Activated T-cell treated with anti-CD3 and anti-CD28 coated beads, Interleukin-2, amount 50 U/mL, for 48 hours (primary cell): ENCODE measurements around the gene ABHD4.
A peak's percentile ranks its signal among the peaks of the same experiment; 100 is the strongest.

Source experiments
- DNase-seq, 2 experiments: peaks; one replicate each; pipeline ENCODE4 v3.0.0-alpha.2; 2020

ABHD4 gene, protein sequence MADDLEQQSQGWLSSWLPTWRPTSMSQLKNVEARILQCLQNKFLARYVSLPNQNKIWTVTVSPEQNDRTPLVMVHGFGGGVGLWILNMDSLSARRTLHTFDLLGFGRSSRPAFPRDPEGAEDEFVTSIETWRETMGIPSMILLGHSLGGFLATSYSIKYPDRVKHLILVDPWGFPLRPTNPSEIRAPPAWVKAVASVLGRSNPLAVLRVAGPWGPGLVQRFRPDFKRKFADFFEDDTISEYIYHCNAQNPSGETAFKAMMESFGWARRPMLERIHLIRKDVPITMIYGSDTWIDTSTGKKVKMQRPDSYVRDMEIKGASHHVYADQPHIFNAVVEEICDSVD

DNA sequence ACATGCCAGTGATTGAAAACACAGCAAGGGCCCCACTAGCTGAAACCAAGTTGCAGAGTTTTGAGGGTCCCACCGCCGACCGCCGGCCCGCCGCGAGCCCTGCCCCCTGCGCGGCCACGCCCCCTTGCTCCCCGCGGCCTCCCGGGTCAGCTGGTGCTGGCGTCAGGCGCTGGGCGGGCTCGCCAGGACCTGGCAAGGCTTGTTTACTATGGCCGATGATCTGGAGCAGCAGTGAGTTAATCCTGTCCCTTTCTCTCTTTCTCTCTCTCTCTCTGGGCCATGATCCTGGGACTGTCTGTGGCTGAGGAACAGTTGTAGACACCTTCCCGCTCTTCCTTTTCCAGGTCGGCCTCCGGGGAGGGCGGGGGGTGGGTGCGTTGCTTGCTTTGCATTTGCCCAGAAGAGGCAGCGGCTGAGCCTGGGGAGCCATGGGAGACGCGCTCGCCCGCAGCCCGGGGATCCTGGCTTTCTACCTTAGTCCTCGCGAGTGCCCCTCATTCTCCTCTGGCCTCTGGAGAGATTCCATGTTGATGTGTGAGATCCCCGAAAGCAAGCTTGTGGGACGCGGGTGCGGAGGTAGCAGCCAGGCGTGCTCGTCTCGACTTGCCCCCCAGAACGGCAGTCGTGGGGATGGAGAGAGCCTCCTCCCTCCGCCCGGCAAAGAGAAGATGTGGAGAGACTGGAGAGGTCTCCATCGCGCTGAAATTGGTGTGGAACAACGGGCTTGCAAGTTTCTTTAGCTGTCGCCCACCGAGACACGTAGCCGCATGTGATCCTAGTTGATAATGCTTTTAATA lies at the start of gene ABHD4:
TSS of gene ABHD4 (plus strand) at position 202 of the 797 bp plus-strand sequence. CDS start at position 209, 7 bp downstream.
- DNase-seq: peak; percentile 67 to 77

DNA sequence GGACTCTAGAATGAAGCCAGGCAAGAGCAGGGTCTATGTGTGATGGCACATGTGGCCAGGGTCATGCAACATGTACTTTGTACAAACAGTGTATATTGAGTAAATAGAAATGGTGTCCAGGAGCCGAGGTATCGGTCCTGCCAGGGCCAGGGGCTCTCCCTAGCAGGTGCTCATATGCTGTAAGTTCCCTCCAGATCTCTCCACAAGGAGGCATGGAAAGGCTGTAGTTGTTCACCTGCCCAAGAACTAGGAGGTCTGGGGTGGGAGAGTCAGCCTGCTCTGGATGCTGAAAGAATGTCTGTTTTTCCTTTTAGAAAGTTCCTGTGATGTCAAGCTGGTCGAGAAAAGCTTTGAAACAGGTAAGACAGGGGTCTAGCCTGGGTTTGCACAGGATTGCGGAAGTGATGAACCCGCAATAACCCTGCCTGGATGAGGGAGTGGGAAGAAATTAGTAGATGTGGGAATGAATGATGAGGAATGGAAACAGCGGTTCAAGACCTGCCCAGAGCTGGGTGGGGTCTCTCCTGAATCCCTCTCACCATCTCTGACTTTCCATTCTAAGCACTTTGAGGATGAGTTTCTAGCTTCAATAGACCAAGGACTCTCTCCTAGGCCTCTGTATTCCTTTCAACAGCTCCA lies 48.7 kb upstream of the ABHD4 start:
- DNase-seq: peak in 1 of 2 experiments; percentile 59

DNA sequence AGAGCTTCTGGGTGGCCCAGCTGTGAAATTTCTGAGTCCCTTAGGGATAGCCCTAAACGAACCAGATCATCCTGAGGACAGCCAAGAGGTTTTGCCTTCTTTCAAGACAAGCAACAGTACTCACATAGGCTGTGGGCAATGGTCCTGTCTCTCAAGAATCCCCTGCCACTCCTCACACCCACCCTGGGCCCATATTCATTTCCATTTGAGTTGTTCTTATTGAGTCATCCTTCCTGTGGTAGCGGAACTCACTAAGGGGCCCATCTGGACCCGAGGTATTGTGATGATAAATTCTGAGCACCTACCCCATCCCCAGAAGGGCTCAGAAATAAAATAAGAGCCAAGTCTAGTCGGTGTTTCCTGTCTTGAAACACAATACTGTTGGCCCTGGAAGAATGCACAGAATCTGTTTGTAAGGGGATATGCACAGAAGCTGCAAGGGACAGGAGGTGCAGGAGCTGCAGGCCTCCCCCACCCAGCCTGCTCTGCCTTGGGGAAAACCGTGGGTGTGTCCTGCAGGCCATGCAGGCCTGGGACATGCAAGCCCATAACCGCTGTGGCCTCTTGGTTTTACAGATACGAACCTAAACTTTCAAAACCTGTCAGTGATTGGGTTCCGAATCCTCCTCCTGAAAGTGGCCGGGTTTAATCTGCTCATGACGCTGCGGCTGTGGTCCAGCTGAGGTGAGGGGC lies 48.0 kb upstream of the ABHD4 start:
- DNase-seq: peak; percentile 78 to 80

DNA sequence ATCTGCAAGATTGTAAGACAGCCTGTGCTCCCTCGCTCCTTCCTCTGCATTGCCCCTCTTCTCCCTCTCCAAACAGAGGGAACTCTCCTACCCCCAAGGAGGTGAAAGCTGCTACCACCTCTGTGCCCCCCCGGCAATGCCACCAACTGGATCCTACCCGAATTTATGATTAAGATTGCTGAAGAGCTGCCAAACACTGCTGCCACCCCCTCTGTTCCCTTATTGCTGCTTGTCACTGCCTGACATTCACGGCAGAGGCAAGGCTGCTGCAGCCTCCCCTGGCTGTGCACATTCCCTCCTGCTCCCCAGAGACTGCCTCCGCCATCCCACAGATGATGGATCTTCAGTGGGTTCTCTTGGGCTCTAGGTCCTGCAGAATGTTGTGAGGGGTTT lies 46.5 kb upstream of the ABHD4 start:
- DNase-seq: peak in 1 of 2 experiments; percentile 49

DNA sequence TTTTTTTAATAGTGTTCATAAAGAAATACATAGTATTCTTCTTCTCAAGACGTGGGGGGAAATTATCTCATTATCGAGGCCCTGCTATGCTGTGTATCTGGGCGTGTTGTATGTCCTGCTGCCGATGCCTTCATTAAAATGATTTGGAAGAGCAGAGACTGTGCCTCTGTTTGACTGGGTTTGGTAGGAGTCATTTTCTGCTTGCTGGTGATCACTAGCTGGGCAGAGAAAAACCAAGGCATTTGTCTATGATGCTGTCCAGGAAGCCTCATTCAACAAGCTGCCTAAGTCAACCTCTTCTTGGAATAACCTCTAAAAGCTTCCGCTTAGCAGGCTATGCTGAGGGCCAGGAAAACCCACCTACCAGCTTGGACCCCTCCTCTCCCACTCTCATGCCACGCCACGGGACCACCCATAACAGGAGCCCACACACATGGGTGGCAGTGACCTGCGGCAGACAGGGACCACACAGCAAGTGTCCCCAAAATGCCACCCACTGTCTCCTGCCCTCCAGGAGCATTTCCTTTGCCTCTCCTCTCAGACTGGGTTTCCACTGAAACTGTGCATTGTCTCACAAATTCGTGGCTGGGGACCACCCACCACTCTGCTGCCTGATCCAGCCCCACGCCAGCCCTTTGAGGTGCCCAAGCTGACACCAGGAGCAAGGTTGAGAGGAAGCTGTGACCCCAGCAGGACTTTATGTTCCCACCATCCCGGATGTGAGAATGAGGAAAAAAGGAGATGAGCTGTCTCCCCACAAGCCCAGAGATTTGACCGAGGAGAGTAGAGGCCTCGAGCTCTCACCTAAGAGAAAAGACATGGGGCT lies 45.9 kb upstream of the ABHD4 start:
- DNase-seq: peak; percentile 52 to 59

DNA sequence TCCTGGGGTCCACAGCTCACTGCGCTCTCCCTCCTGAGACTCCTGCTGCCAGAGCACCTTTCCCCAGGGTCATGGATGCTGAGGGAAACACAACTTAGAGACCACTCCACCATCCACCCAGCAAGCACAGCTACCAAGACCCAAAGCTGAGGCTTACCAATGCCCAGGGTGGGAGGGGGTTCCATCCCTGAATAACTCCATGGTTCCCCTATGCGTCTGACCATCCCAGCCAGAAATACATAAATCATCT lies 45.3 kb upstream of the ABHD4 start:
- no peak for DNase-seq

DNA sequence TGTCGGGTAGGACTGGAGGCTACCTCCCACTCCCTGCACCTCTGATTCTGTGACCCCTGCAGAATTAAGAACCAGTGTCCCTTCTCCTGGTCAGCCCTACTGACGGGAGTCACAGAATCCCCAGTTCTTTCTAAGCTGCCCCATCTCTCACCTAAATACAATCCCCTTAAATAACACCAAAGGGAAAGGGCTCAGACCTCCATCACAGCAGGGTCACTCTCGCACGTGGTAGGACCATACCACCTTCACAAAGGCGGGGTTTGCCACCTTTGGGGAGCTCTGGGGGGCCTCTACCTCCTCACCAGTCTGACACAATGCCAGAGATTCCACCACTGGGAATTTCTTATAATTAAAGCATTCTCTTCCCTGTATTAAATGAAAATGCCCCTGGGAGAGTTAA lies 44.7 kb upstream of the ABHD4 start:
- peak in 1 of 2 experiments; percentile 49 for DNase-seq

DNA sequence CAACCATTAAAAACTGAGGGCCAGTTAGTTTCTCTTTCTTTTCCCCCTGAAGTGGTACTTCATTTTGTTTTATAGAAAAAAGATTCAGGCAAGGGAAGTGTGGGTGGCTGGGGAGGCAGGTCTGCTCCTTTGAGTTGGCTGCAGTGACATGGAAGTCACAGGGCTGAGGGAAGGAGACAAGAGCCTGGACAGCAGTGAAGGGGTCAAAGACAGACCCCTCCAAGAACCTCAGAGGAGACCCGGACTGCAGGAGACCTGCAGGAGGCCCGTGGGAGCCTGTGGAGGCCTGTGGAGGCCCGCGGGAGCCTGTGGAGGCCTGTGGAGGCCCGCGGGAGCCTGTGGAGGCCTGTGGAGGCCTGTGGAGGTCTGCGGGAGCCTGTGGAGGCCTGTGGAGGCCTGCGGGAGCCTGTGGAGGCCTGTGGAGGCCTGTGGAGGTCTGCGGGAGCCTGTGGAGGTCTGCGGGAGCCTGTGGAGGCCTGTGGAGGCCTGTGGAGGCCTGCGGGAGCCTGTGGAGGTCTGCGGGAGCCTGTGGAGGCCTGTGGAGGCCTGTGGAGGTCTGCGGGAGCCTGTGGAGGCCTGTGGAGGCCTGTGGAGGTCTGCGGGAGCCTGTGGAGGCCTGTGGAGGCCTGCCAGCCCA lies 44.1 kb upstream of the ABHD4 start:
- DNase-seq: peak; percentile 60 to 68

DNA sequence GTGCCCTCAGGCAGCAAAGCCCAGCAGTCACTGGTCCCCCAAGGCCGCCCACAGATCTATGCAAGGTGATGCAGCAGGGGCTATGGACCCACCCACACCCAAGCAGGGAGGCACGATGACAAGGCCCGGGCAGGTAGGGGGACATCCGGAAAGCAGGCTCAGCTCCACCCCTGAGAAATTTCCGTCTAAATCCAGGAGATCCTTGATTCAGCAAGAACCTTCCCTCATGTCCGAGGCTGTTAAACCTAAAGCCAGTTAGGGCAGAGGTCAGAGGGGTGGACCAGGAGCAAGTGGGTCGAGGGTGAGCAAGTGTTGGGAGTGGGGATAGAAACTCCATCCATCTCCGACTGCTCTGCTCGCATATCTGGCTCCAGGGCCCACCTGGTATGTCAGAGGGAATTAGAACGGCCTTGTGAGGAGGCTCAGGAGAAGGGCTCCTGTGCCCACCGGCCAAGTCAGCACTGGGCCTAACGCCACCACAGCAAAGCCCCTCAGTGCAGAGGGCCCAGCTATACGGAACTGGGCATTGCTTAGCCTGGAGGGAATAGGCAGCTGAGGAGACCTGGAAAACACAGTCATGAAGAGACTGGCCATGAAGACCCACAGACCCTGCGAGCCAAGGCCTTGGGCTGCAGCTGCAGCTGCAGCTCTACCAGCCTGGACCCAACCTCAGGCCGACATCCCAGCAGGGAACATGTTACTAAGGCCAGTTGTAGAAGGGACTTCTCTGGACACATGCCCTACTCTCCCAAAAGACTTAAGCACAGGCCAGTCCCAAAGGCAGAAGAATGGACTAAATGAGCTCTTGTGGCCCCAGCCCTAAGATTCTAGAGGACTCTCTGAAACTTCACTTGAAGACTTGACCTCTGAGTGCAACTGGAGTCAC lies 43.4 kb upstream of the ABHD4 start:
- DNase-seq: peak; percentile 72 to 73

DNA sequence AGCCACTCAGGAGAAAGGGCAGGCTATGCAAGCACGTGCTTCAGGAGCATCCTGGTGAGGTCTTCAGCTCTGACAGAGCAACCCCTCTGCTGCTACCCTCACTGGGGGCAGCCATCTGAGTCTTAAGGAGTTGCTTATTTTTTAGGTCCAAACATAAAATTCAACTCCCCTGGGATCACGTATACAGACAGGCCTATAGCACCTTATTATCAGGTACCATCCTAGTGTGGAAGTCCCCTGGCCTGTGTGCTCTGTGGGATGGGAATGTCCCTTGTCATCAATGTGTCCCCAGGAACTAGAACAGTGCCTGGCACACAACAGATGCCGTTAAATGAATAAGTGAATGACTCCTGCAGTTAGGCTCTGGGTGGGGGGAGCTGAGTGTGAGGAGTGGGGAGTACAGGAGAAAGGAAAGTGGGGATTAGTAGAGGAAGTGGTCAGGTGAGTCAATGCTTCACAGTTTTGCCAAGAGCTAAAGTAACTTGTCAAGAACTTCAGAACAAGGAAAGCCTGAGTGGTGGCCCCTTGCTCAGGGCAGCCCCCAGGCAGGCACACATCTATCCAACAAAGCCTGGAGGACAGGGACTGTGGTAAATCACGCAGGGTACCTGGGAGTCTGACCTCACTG lies 42.6 kb upstream of the ABHD4 start:
- peak in 1 of 2 experiments; percentile 83 for DNase-seq

DNA sequence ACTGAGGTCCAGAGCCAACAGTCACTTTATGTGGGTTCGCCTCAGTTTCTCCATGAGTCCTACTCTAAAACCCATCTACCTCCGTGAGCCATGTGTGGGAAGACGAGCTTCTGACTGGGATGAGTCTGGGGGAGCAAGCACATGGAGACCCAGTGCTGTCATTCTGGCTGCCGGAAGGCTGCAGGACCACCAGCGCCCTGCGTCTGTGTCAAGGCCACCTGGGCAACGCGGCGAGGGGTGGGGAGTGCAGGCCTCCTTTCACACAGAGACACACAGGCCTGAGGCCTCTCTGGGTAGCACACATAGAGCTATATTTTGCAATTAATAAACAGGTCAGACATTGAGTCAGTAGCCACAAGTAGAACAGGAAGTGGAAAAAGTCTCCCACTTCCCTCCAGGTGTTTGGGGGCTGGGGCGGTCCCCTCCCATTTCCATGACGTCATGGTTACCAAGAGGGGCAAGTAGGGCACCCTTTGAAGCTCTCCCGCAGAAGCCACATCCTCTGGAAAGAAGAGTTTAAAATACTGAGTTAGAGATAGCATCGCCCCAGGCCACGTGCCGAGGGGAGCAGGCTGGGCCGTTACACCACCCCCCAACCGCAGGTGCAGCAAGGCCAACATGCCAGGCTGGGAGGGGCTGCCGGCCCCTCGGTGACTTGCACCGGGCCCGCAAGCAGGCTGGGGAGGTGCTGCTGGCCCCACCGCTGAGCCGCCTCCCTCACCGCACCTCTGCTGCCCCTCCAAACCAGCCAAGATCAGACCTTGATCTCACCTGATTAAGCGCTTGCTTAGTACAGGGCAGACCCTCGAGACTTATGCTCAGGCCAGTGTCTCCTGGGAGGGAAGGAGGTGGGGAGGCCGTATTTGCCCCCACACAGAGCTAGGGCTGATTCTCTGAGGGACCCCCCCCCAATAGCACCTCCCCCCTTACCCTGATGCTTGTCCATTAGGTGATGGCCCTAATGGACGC lies 41.8 kb upstream of the ABHD4 start:
- peak; percentile 95 for DNase-seq

DNA sequence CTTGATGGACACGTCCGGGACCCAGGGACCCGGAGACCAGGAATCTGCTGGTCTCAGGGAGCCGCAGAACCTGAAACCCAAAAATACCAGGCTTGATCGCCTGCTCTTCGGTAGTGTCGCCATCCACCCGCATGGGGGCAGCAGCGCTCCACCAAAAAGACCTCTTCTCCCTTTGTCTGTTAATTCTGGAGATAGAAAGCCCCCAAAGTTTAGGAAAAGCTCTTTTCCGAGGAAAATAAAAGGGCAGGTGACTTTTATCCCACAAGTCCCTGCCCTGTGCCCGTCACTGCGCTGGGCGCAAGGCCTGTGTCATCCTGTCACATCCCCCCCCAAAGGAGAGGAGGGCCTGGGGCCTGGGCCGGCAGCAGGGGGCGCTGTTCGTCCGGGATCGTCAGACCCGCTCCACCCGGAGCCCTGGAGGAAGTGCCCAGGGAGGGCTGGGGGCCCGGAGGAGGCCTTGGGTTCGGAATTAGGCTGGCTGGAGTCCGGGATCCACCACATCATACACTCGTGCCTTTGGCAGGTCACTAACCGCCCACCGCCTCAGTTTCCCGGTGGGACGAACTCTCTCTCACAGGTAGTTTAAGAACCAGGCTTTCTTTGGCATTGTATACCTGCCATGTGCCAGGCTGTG lies 41.0 kb upstream of the ABHD4 start:
- DNase-seq: peak; percentile 95 to 96

DNA sequence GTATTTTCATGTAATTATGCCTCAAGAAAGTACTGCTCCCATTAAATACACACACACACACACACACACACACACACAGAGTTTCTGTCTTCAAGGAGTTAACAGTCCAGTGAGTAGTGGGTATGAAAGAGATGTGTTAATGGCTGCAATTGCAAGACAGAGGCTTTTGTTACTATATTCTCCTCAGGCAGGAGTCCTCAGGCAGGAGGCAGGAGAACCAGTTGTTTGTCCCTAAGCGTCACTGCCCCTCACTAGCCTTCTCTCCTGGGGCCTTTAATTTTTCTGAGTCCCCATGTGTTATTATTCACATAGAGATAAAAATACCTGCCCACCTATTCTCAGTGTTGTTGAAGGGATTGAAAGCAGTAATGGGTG lies 40.3 kb upstream of the ABHD4 start:
- peak in 1 of 2 experiments; percentile 47 for DNase-seq

DNA sequence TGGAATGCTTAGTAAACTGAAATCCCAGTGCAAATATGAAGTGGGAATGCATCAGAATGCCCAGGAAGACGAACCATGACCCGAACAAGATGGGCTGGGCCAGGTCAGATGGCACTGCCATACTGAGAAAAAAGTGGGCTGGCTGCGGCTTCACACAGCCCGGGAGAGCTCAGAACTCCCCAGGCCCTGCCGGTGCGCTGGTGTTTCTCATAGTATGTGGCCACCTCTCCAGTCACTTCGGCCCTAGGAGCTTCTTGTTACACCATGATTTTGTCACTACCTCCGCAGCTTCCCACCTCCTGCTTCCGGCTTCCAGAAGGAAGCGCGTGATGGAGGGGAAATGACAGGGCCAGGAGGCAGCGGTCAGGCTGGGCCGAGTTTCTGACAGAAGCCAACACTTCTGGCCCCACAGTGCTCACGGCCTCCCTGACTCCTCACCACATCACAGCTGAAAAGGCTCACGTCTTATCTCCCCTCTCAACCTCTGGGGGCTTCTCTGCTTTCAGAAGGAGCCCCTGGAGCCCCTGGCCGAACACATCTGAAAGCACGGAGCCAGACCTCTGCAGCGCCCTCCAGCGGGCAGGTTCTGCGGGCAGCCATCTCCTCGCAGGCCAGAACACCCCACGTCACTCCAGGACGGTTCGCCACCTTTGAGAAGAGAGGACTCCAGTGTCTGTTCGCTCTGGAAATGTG lies 39.7 kb upstream of the ABHD4 start:
- DNase-seq: peak; percentile 84 to 86

DNA sequence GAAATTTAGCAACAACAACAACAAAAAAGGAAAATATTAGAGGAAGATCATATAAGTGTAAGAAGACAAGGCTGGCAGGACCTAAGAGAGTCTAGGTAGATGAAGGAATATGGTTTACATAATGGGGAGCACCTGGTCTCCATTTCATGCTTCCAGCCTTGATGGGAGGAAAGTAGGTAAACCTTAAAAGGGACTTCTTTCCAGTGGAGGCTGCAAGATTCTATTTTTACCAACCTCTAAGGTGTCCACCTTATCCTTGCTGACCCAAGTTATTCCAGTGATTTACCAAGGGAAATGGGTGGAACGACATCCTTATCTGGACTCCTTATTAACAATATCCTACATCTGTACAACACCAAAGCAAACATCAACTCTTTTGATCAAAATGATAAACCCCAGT lies 39.1 kb upstream of the ABHD4 start:
- DNase-seq: no peak

DNA sequence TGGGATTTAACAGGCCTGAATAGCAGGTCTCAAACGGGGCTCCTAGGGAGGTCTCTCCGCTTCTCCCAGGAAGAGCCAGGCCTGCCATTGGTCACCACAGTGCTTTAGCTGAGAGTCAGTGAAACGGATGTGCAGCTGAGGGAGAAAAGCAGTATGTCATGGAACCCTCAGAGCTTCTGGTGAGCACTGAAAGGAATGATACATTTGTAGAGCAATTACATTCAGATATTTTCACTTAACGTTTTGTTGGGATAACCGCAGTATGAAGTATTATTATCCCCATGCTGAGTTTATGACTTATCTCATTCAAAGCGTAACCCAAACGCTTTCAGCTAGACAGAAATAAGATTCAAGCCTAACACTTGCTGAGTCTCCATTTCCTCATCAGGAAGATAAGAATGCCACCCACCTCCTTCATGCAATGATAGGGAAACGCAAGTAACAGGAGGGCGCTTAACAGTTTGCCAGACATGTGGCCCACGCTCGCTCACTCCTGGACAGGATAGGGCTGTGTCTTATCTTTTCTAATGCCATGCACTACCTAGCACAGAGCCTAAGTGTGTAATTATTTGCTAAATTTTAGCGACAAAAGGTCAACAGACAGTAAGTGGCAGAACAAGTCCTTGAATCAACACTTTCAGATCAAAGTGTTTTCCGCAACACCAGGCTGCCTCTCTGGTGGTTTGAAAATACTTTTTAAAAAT lies 37.3 kb upstream of the ABHD4 start:
- peak; percentile 70 to 72 for DNase-seq

DNA sequence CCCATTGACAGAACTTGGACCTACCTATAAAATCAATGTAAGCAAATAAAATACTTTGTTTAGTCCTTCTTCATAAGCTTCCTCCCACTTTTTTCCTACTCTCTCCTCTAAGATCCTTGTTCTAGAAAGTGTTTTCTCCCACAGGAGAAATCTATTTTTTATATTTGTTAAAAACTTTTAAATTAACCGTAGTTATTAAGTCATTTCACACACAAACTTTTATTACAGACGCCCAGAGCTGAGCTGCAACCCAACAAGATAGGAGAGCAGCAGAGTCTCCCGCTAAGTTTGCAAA lies 36.8 kb upstream of the ABHD4 start:
- no peak for DNase-seq
